Measurements from ENCODE around the gene RAB33B.

Gene RAB33B

GRCh38 chr4:139419388-139419914 lies 34.5 kb upstream of the RAB33B start:
- Histone ChIP-seq H3K4me2 (ENCODE audit: low read length) (no peak overlapping the region), H3K27me3 (ENCODE audit: low read depth, low read length) (no peaks in the 10 kb centered on the region), H3K4me3 (ENCODE audit: low read length) (no peak overlapping the region), H3K79me2 (ENCODE audit: low read length) (no peaks in the 10 kb centered on the region), H2AFZ (ENCODE audit: low read depth, low read length) (no peak overlapping the region), H3K27ac (ENCODE audit: low read length) (no peak overlapping the region), H3K9ac (ENCODE audit: low read length) (no peak overlapping the region), H3K9me3 (ENCODE audit: insufficient read depth, low read length) (no peaks in the 10 kb centered on the region), H3K36me3 (replicated peaks; ENCODE audit: low read depth, low read length) (peaks cover 40% of the 10 kb centered on the region), H3K4me1 (ENCODE audit: low read length) (0 out of 2 replicates have a peak, but pooled peaks cover 6% of the 10 kb centered on the region), H4K20me1 (ENCODE audit: insufficient read depth, low read length) (no peaks in the 10 kb centered on the region)
- no peak for TF ChIP-seq EZH2phosphoT487 (IDR thresholded peaks at IDR 0.05; ENCODE audit: low read depth)
- TF ChIP-seq CTCF (IDR thresholded peaks at IDR 0.05; ENCODE audit: low read depth, low read length): no peak

GRCh38 chr4:139420652-139421051 lies 33.3 kb upstream of the RAB33B start:
- Histone ChIP-seq H3K4me1 (ENCODE audit: low read length) (no peaks in the 10 kb centered on the region), H4K20me1 (ENCODE audit: insufficient read depth, low read length) (no peaks in the 10 kb centered on the region), H3K4me2 (ENCODE audit: low read length) (no peak overlapping the region), H3K36me3 (replicated peaks; ENCODE audit: low read depth, low read length) (peaks cover 40% of the 10 kb centered on the region), H3K27ac (ENCODE audit: low read length) (no peak overlapping the region), H3K27me3 (ENCODE audit: low read depth, low read length) (no peaks in the 10 kb centered on the region), H3K79me2 (ENCODE audit: low read length) (no peaks in the 10 kb centered on the region), H2AFZ (ENCODE audit: low read depth, low read length) (no peak overlapping the region), H3K9me3 (ENCODE audit: insufficient read depth, low read length) (no peaks in the 10 kb centered on the region), H3K9ac (ENCODE audit: low read length) (no peak overlapping the region), H3K4me3 (ENCODE audit: low read length) (no peak overlapping the region)
- no peak for TF ChIP-seq EZH2phosphoT487 (IDR thresholded peaks at IDR 0.05; ENCODE audit: low read depth)
- TF ChIP-seq CTCF (IDR thresholded peaks at IDR 0.05; ENCODE audit: low read depth, low read length): no peak

GRCh38 chr4:139436122-139436521 lies 17.8 kb upstream of the RAB33B start:
- H3K4me1 ChIP-seq (ENCODE audit: low read length): peaks cover 6% of the 10 kb centered on the region; the same call in 1 of the 2 replicates
- H3K36me3 ChIP-seq (replicated peaks; ENCODE audit: low read depth, low read length): peaks cover 68% of the 10 kb centered on the region
- no peak overlapping the region for H3K4me2 ChIP-seq (ENCODE audit: low read length)
- no peak overlapping the region for H3K4me3 ChIP-seq (ENCODE audit: low read length)
- peaks cover 36% of the 10 kb centered on the region for H3K9me3 ChIP-seq (ENCODE audit: insufficient read depth, low read length)
- no peak overlapping the region for H2AFZ ChIP-seq (ENCODE audit: low read depth, low read length)
- no peak overlapping the region for H3K27ac ChIP-seq (ENCODE audit: low read length)
- no peak for TF ChIP-seq EZH2phosphoT487 (IDR thresholded peaks at IDR 0.05; ENCODE audit: low read depth)
- TF ChIP-seq CTCF (IDR thresholded peaks at IDR 0.05; ENCODE audit: low read depth, low read length): no peak
- H3K27me3 ChIP-seq (ENCODE audit: low read depth, low read length): no peaks in the 10 kb centered on the region
- H4K20me1 ChIP-seq (ENCODE audit: insufficient read depth, low read length): no peaks in the 10 kb centered on the region
- no peak overlapping the region for H3K9ac ChIP-seq (ENCODE audit: low read length)
- H3K79me2 ChIP-seq (ENCODE audit: low read length): no peaks in the 10 kb centered on the region

GRCh38 chr4:139438141-139438540 lies 15.8 kb upstream of the RAB33B start:
- peaks cover 36% of the 10 kb centered on the region for H3K9me3 ChIP-seq (ENCODE audit: insufficient read depth, low read length)
- H3K4me3 ChIP-seq (ENCODE audit: low read length): no peak overlapping the region
- no peak overlapping the region for H3K4me2 ChIP-seq (ENCODE audit: low read length)
- peaks cover 64% of the 10 kb centered on the region for H3K36me3 ChIP-seq (replicated peaks; ENCODE audit: low read depth, low read length)
- no peak overlapping the region for H2AFZ ChIP-seq (ENCODE audit: low read depth, low read length)
- H3K4me1 ChIP-seq (ENCODE audit: low read length): peaks cover 6% of the 10 kb centered on the region; the same call in 1 of the 2 replicates
- H3K27me3 ChIP-seq (ENCODE audit: low read depth, low read length): no peaks in the 10 kb centered on the region
- H3K79me2 ChIP-seq (ENCODE audit: low read length): no peaks in the 10 kb centered on the region
- no peak for TF ChIP-seq CTCF (IDR thresholded peaks at IDR 0.05; ENCODE audit: low read depth, low read length)
- no peak for TF ChIP-seq EZH2phosphoT487 (IDR thresholded peaks at IDR 0.05; ENCODE audit: low read depth)
- no peaks in the 10 kb centered on the region for H4K20me1 ChIP-seq (ENCODE audit: insufficient read depth, low read length)
- no peak overlapping the region for H3K9ac ChIP-seq (ENCODE audit: low read length)
- H3K27ac ChIP-seq (ENCODE audit: low read length): no peak overlapping the region

All from OCI-LY3 (cell line).